ENCODE results near the gene SLC2A6. TPM values are rescaled to one million over a fixed set of nuclear protein-coding genes. Genes with fewer than 3 reads are reported as not detected.

Gene SLC2A6
- total RNA-seq, 5 donors from 2014 or later (not counting 1 experiment from before 2014, with no cell fraction given) = 3.6 to 6.1 (median 4.9) TPM

DNA sequence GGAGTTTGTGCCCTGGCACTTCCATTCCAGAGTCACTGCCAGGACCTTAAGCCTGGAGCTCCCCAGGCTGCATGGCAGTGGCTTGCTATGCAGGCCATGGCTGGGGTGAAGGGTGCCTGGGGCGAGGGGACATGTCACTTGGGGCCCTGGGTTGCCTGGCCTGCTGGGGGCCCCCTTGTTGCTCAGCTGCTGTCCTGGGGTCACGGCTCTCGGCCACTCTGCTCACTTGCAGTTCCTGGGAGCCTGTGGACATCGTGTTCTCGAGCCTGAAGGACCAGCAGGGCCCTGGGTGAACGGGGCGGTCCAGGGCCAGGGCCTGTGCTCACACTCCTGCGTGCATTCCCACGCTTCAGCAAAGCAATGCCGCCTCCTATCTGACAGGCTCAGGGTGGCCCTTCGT is 14.5 kb upstream of the SLC2A6 start:
- no peak overlapping the region for H3K27ac ChIP-seq (ENCODE audit: low read length)
- no peak overlapping the region for H3K4me3 Mint-ChIP-seq
- WGBS (ENCODE audit: insufficient coverage) = 69% methylated on average over 11 of the region's 11 CpGs
- no peaks in the 10 kb centered on the region for H3K4me1 Mint-ChIP-seq
- H3K27me3 ChIP-seq (replicated peaks in 1 of 2; ENCODE audit: control insufficient read depth in 2 of 2, extremely low read depth in 1 of 2, insufficient read depth in 2 of 2, low read length in 1 of 2) = peaks cover 0 to 48% of the 10 kb centered on the region in 2 experiments
- no peak overlapping the region for H3K4me3 ChIP-seq (ENCODE audit: control insufficient read depth in 1 of 2, extremely low read depth in 1 of 2, low read length in 1 of 2)
- ATAC-seq (replicated peaks in 1 of 4) (no peak), DNase-seq (no peak)
- H3K9me3 Mint-ChIP-seq = no peaks in the 10 kb centered on the region
- peaks cover 0 to 10% of the 10 kb centered on the region in 2 donors for H3K27me3 Mint-ChIP-seq
- no peaks in the 10 kb centered on the region for H3K4me1 ChIP-seq (ENCODE audit: control insufficient read depth in 1 of 2, extremely low read depth in 1 of 2, insufficient read depth in 2 of 2, low read length in 2 of 2)
- no peaks in the 10 kb centered on the region for H3K36me3 Mint-ChIP-seq
- ChIA-PET POLR2A (no interaction called here), CTCF (no interaction called here)
- no peak overlapping the region for H3K27ac Mint-ChIP-seq
- no peaks in the 10 kb centered on the region for H3K9me3 ChIP-seq
- no peaks in the 10 kb centered on the region for H3K36me3 ChIP-seq (ENCODE audit: control insufficient read depth in 2 of 2, extremely low read depth in 1 of 2, insufficient read depth in 1 of 2, low read length in 1 of 2)

DNA sequence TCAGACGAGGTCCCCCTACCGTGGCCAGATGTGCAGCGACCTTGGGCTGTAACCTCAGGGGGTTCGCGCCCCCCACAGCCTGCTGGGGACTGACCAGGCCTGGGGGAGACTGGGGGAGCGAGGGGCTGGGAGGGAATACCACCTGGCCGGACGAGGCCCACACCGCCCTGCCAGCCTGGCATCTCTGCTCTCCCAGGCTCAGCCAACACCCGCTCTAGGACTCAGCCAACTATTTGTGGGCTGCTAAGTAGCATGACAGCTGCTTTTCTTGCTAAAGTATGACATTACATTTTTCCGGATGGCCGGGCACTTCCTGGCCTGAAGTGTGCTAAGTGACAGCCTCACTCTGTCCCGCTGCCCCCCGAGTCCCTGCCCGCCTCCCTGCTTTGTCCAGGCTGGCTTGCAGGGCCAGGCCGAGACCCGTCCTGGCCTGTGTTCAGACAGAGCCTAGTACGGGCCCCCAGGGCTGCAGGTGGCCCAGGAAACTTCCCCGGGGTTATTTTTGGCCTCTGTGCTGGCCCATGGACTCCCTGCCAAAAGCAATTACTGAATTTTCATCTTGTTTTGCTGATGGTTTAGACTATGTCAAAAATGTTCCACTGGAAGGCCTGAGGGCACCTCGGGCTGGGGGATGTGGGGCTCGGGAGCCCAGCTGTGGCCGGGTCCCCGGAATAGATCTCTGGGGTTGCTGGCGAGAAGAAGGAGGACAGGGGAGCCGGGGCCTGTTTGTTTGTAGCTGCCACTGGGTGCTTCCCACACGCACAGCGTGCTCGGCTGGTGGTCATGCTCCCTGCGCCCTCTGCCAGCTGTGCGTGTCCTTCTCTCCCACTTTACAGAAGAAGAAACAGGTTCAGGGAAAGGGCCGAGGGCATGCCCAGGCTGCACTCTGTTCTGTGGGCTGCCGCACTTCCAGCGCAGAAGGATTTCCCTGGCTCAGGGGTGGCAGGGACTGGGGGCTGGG is 13.4 kb upstream of the SLC2A6 start:
- peaks cover 0 to 54% of the 10 kb centered on the region in 2 experiments for H3K27me3 ChIP-seq (replicated peaks in 1 of 2; ENCODE audit: control insufficient read depth in 2 of 2, extremely low read depth in 1 of 2, insufficient read depth in 2 of 2, low read length in 1 of 2)
- no peak overlapping the region for H3K4me3 ChIP-seq (ENCODE audit: control insufficient read depth in 1 of 2, extremely low read depth in 1 of 2, low read length in 1 of 2)
- no peaks in the 10 kb centered on the region for H3K9me3 ChIP-seq
- ChIA-PET CTCF (interaction anchor here in 1 of 2 donors (1.2 kb wide), 1 partner anchor 306 kb away, joined by 3 read pairs; no protein-coding TSS in a partner anchor), POLR2A (no interaction called here)
- Mint-ChIP-seq H3K9me3 (no peaks in the 10 kb centered on the region), H3K4me3 (no peak overlapping the region), H3K36me3 (no peaks in the 10 kb centered on the region), H3K27ac (no peak overlapping the region), H3K4me1 (no peaks in the 10 kb centered on the region), H3K27me3 (peaks cover 0 to 6% of the 10 kb centered on the region in 2 donors)
- no peaks in the 10 kb centered on the region for H3K36me3 ChIP-seq (ENCODE audit: control insufficient read depth in 2 of 2, extremely low read depth in 1 of 2, insufficient read depth in 1 of 2, low read length in 1 of 2)
- no peaks in the 10 kb centered on the region for H3K4me1 ChIP-seq (ENCODE audit: control insufficient read depth in 1 of 2, extremely low read depth in 1 of 2, insufficient read depth in 2 of 2, low read length in 2 of 2)
- no peak for DNase-seq
- no peak for ATAC-seq (replicated peaks in 1 of 4)
- no peak overlapping the region for H3K27ac ChIP-seq (ENCODE audit: low read length)
- WGBS (ENCODE audit: insufficient coverage) = 79% methylated on average over 32 of the region's 33 CpGs

DNA sequence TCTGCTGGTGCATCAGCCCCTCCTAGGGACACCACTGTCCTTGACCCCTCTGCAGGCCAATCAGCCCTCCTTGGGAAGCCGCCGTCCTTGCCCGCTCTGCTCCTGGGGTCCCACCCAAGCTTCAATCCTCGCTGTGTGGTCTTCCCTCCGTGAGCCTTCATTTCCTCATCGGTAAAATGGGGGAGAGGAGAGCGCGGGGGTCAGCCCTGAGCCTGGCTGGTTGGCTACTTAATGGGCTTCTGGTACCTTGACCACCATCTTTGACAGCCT is 12.7 kb upstream of the SLC2A6 start:
- 92% methylated on average over 6 of the region's 8 CpGs for WGBS (ENCODE audit: insufficient coverage)
- POLR2A ChIA-PET = no interaction called here
- H3K9me3 ChIP-seq = no peaks in the 10 kb centered on the region
- H3K4me3 ChIP-seq (ENCODE audit: control insufficient read depth in 1 of 2, extremely low read depth in 1 of 2, low read length in 1 of 2) = no peak overlapping the region
- DNase-seq = no peak
- no peaks in the 10 kb centered on the region for H3K4me1 ChIP-seq (ENCODE audit: control insufficient read depth in 1 of 2, extremely low read depth in 1 of 2, insufficient read depth in 2 of 2, low read length in 2 of 2)
- peaks cover 0 to 49% of the 10 kb centered on the region in 2 experiments for H3K27me3 ChIP-seq (replicated peaks in 1 of 2; ENCODE audit: control insufficient read depth in 2 of 2, extremely low read depth in 1 of 2, insufficient read depth in 2 of 2, low read length in 1 of 2)
- no peaks in the 10 kb centered on the region for H3K36me3 ChIP-seq (ENCODE audit: control insufficient read depth in 2 of 2, extremely low read depth in 1 of 2, insufficient read depth in 1 of 2, low read length in 1 of 2)
- H3K9me3 Mint-ChIP-seq = no peaks in the 10 kb centered on the region
- H3K4me3 Mint-ChIP-seq = no peak overlapping the region
- no peak overlapping the region for H3K27ac ChIP-seq (ENCODE audit: low read length)
- CTCF ChIA-PET = interaction anchor here in 1 of 2 donors (1.1 to 1.2 kb wide), 2 partner anchors 91 to 305 kb away, joined by 3 to 4 read pairs; no protein-coding TSS in a partner anchor
- H3K4me1 Mint-ChIP-seq = peaks cover 0 to under 1% (median 0%) of the 10 kb centered on the region in 3 donors
- no peaks in the 10 kb centered on the region for H3K36me3 Mint-ChIP-seq
- no peak overlapping the region for H3K27ac Mint-ChIP-seq
- ATAC-seq (replicated peaks in 1 of 4) = no peak
- H3K27me3 Mint-ChIP-seq = peaks cover 0 to 6% of the 10 kb centered on the region in 2 donors

DNA sequence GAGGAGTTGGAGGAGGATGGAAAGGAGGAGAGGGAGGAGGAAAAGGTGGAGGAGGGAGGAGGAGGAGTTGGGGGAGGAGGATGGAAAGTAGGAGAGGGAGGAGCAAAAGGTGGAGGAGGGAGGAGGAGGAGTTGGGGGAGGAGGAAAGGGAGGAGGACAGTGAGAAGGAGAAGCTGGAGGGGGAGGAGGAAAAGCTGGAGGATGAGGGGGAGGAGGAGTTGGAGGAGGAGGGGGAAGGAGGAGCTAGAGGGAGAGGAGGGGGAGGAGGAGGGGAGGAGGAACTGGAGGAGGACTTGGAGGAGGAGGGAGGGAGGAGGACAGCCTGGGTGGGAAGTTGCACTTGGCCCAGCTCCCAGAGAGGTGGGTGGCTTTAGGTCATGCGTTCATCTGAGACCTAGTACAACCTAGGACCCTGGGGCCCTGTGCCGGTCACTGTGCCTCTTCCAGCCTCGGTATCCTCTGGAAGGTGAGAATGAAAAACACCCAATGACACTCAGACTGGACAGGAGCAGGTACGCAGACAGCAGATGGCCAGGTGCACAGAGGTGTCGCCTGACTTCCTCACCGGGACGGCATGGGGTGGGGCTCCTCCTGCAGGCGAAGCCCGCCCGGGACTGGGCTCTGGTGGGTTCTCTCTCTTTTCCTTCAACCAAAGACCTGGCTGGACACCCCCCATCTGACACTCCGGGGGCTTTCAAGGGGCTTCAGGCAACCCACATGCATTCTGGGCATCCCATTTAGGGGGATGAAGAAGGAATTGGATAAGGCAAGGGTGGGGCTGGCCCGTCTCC is 12.2 kb upstream of the SLC2A6 start:
- DNase-seq = no peak
- Histone ChIP-seq H3K27me3 (replicated peaks in 1 of 2; ENCODE audit: control insufficient read depth in 2 of 2, extremely low read depth in 1 of 2, insufficient read depth in 2 of 2, low read length in 1 of 2) (peaks cover 0 to 51% of the 10 kb centered on the region in 2 experiments), H3K4me1 (ENCODE audit: control insufficient read depth in 1 of 2, extremely low read depth in 1 of 2, insufficient read depth in 2 of 2, low read length in 2 of 2) (peaks cover 0 to 3% of the 10 kb centered on the region in 2 experiments), H3K27ac (ENCODE audit: low read length) (no peak overlapping the region), H3K9me3 (no peaks in the 10 kb centered on the region), H3K36me3 (ENCODE audit: control insufficient read depth in 2 of 2, extremely low read depth in 1 of 2, insufficient read depth in 1 of 2, low read length in 1 of 2) (no peaks in the 10 kb centered on the region), H3K4me3 (ENCODE audit: control insufficient read depth in 1 of 2, extremely low read depth in 1 of 2, low read length in 1 of 2) (no peak overlapping the region)
- WGBS (ENCODE audit: insufficient coverage) = 75% methylated on average over 10 of the region's 12 CpGs
- ChIA-PET POLR2A (interaction anchor here in 1 of 2 donors (0.6 kb wide), 1 partner anchor 560 kb away, joined by 7 read pairs; no protein-coding TSS in a partner anchor), CTCF (interaction anchor here in 1 of 2 donors (1.1 to 1.2 kb wide), 2 partner anchors 90 to 305 kb away, joined by 3 to 4 read pairs; no protein-coding TSS in a partner anchor)
- peaks cover 0 to 6% of the 10 kb centered on the region in 2 donors for H3K27me3 Mint-ChIP-seq
- peaks cover 4 to 6% (median 4%) of the 10 kb centered on the region in 3 donors for H3K4me1 Mint-ChIP-seq
- H3K36me3 Mint-ChIP-seq = no peaks in the 10 kb centered on the region
- no peak overlapping the region for H3K27ac Mint-ChIP-seq
- H3K9me3 Mint-ChIP-seq = no peaks in the 10 kb centered on the region
- ATAC-seq (replicated peaks in 1 of 4) = no peak
- no peak overlapping the region for H3K4me3 Mint-ChIP-seq

DNA sequence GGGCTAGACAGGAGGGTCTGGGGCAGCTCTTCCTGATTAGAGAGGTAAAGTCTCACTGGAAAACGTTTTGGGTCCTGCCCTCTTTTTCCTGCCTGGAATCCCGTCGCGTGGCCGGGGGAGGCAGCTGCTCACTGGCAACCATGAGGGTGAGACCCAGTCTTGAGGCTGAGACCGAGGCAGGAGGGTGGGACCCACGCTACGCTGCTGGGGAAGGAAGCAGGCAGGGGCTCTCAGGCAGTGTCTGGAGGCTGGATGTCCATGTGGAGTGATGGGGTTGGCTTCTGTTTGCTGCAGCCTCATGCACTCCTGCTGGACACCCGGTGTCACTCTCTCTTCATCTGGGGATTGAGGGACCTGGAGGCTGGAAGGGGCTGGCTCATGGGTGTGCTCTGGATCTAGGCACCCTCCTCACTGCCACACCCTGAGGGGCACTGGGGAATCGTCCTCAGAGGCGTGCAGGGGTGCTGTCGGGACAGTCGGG is 11.3 kb upstream of the SLC2A6 start:
- no peaks in the 10 kb centered on the region for H3K36me3 ChIP-seq (ENCODE audit: control insufficient read depth in 2 of 2, extremely low read depth in 1 of 2, insufficient read depth in 1 of 2, low read length in 1 of 2)
- peaks cover 0 to 59% of the 10 kb centered on the region in 2 experiments for H3K27me3 ChIP-seq (replicated peaks in 1 of 2; ENCODE audit: control insufficient read depth in 2 of 2, extremely low read depth in 1 of 2, insufficient read depth in 2 of 2, low read length in 1 of 2)
- ChIA-PET CTCF (no interaction called here), POLR2A (interaction anchor here in 1 of 2 donors (0.6 kb wide), 1 partner anchor 561 kb away, joined by 7 read pairs; no protein-coding TSS in a partner anchor)
- no peaks in the 10 kb centered on the region for H3K36me3 Mint-ChIP-seq
- H3K9me3 ChIP-seq = no peaks in the 10 kb centered on the region
- H3K27ac Mint-ChIP-seq = no peak overlapping the region
- DNase-seq (no peak), ATAC-seq (replicated peaks in 1 of 4) (no peak)
- WGBS (ENCODE audit: insufficient coverage) = 80% methylated on average over 5 of the region's 13 CpGs
- H3K4me3 Mint-ChIP-seq = no peak overlapping the region
- H3K27me3 Mint-ChIP-seq = peaks cover 0 to 6% of the 10 kb centered on the region in 2 donors
- peaks cover 0 to 10% of the 10 kb centered on the region in 2 experiments for H3K4me1 ChIP-seq (ENCODE audit: control insufficient read depth in 1 of 2, extremely low read depth in 1 of 2, insufficient read depth in 2 of 2, low read length in 2 of 2)
- peaks cover 5 to 8% (median 5%) of the 10 kb centered on the region in 3 donors for H3K4me1 Mint-ChIP-seq
- no peak overlapping the region for H3K27ac ChIP-seq (ENCODE audit: low read length)
- H3K9me3 Mint-ChIP-seq = no peaks in the 10 kb centered on the region
- H3K4me3 ChIP-seq (ENCODE audit: control insufficient read depth in 1 of 2, extremely low read depth in 1 of 2, low read length in 1 of 2) = no peak overlapping the region
